HG03060 (cell line): ENCODE measurements around the gene RNF157.
"Not testable (repeated sequence)": the region's sequence is repeated elsewhere in the genome, so short reads cannot be mapped to it uniquely, and the experiment has no call there.

Experiments used
- ATAC-seq: cut with Tn5 transposase; IDR thresholded peaks from one replicate; pipeline ENCODE4 v1.9.1; 2021; ENCODE audit warnings: low read depth, moderate number of reproducible peaks; ENCODE audit not compliant: unreplicated experiment

The RNF157 gene

GRCh38 chr17:76255801-76256429 lies 15.6 kb upstream of the RNF157 start:
- no peak for ATAC-seq

- no peak for ATAC-seq
Observed at GRCh38 chr17:76254275-76254674, 14.0 kb upstream of the RNF157 start.

DNA sequence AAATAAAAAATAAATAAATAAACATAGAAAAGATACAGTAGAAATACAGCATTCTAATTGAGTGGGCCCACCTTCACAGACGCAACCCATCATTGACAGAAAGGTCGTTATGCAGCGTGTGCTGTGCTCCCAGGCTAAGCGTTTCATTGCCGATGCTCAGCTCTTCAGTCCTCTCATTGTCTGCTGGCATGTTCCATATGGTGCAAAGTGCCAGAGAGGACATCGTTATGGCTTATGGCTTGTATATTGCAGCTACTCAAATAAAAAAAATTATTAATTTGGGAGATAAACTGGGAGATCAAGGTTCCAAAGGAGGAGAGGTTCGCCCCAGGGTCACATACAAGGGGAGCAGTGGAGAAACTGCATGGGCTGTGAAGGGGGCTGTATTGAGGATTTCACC lies 13.5 kb upstream of the RNF157 start:
- ATAC-seq: no peak

- not testable (repeated sequence) for ATAC-seq
Observed at GRCh38 chr17:76252967-76253766, 12.9 kb upstream of the RNF157 start.

GRCh38 chr17:76252040-76252954 lies 12.0 kb upstream of the RNF157 start:
- no peak for ATAC-seq

GRCh38 chr17:76251478-76252039 lies 11.3 kb upstream of the RNF157 start:
- no peak for ATAC-seq

- no peak for ATAC-seq
Observed at GRCh38 chr17:76250141-76250540, 9.8 kb upstream of the RNF157 start.

- no peak for ATAC-seq
Observed at GRCh38 chr17:76248013-76248782, 7.9 kb upstream of the RNF157 start.

- ATAC-seq: no peak
Observed at GRCh38 chr17:76247304-76247703, 7.0 kb upstream of the RNF157 start.

DNA sequence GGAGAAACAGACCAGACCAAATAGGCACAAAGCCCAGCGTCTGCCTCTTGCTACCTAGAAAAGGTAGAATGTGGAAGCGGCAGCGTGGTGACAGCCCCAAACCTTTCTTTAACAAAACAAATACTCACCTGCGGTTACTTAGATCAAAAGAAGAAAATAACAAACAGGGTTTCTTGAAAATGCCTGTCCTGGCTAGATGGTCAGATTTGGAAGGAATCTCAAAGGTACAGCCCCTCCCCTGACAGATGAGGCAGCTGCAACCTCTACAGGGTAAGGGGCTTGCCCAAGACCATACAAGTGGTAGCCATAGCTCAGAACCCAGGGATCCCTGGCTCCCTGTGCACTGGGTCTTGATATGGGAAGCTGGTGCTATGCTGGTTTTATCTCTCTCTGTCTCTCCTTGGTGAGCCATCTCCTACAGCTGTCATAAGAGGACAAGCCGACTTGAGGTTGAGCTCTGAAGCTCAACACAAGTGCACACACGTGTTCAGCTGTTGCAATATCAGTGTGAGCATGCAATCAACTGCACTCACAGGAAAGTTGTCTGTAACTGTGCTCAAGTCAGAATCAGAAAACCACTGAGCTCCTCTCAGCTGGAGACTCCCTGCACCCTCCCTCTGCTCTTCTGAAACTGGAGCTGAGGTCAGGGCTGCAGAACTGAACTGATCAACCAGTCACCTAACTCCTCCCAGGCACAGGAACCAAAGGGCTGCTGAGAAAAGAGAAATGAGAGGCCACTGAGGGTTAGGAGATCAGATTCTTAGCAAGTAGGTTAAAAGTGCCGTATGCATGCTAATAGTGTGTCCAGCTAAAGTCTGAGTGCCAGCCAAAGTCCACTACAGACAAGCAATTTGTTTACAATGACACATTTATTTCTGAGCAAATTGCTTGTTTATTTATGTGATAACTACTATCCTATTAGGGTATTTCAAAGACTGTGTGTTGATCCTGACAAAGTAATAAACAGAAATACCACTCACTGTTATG lies 6.1 kb upstream of the RNF157 start:
- peak; percentile 90 for ATAC-seq

DNA sequence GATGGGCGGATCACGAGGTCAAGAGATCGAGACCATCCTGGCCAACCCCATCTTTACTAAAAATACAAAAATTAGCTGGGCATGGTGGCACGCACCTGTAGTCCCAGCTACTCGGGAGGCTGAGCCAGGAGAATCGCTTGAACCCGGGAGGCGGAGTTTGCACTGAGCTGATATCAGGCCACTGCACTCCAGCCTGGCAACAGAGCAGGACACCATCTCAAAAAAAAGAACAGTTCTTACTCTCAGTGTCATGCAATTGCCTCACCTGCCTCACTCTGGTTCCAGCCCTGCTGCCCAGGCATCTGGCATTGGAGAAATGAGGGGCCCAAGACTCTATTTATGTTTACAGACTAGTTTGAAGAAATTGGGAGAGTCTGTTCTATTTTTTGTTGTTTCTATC lies 4.4 kb upstream of the RNF157 start:
- not testable (repeated sequence) for ATAC-seq

DNA sequence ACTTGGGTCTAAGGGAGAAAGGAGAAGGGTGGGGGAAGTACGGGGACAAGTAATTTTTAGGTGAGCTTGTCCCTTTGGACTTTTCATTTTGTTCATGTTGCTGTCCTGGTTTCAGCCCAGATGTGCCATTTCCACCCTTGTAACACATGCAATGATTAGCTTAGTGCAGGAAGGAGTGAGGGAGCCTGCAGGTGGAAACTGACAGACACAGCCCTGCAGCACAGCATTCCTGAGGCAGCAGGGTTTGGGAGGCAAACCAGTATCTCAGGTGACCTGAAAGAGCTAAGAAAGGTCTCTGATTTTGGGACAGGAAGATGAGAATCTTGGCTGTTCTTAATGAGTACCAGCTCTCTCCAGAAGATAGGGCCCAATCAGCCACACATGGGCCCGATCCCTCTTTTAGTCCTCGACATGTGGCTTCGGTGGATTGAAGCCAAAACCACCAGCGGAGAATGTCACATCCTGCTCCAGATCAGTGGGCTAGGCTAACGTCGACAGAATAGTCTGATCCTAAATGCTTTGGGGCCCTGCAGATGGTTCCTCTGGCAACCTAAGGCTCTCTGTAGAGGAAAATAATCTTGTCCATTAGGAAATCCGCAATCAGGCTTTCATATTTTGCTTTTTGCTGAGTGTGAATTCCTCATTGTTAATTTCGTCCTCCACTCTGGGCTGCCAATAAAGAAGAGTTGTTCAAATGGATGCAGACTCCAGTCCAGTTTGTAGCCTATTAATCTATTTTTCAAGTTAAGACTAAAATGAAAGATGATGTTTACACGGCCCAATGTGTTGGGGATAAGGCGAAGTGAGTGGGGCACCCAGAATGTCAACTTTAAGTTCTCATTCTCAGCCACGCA lies 3.8 kb upstream of the RNF157 start:
- ATAC-seq: no peak

GRCh38 chr17:76241691-76242255 lies 1.5 kb upstream of the RNF157 start:
- ATAC-seq: no peak

- ATAC-seq: no peak
Observed at GRCh38 chr17:76241204-76241538, 878 bp upstream of the RNF157 start.

- ATAC-seq: no peak
Observed at GRCh38 chr17:76239538-76240274, 587 bp downstream of the RNF157 start.

- ATAC-seq: no peak
Observed at GRCh38 chr17:76238847-76239537, 1.3 kb downstream of the RNF157 start.
